Measurements from ENCODE around the gene CUEDC2. TPM values are rescaled to one million over a fixed set of nuclear protein-coding genes. Genes with fewer than 3 reads are reported as not detected.

CUEDC2 gene
- polyA plus RNA-seq, 1 donor from 2014 or later: 169 TPM

GRCh38 chr10:102393411-102394078 is 38.8 kb downstream of the CUEDC2 start:
- H3K9ac ChIP-seq (ENCODE audit: low read length): no peak overlapping the region
- H4K20me1 ChIP-seq (ENCODE audit: insufficient read depth): no peaks in the 10 kb centered on the region
- no peaks in the 10 kb centered on the region for H3K79me2 ChIP-seq (replicated peaks; ENCODE audit: insufficient read depth, low read length)
- H3K36me3 ChIP-seq (ENCODE audit: insufficient read depth, low read length): no peaks in the 10 kb centered on the region
- H3K27me3 ChIP-seq (ENCODE audit: insufficient read depth, low read depth, low read length): peaks cover 32% of the 10 kb centered on the region
- no peak overlapping the region for H2AFZ ChIP-seq (ENCODE audit: low read depth, low read length)
- H3K27ac ChIP-seq (ENCODE audit: low read length): no peak overlapping the region
- H3K9me2 ChIP-seq (ENCODE audit: insufficient read depth, low read length): no peaks in the 10 kb centered on the region
- no peaks in the 10 kb centered on the region for H3F3A ChIP-seq (ENCODE audit: insufficient read depth, low read length, poor library complexity, severe bottlenecking)
- peak overlapping the region; percentile 73 for H3K4me3 ChIP-seq (ENCODE audit: low read length)
- no peaks in the 10 kb centered on the region for H3K9me3 ChIP-seq (ENCODE audit: low read length)
- no peak for TF ChIP-seq TAF1 (IDR thresholded peaks at IDR 0.05; ENCODE audit: low read depth)
- no peak for TF ChIP-seq REST (IDR thresholded peaks at IDR 0.05; ENCODE audit: borderline replicate concordance)
- peak; percentile 94 for TF ChIP-seq CTCF (IDR thresholded peaks at IDR 0.05; ENCODE audit: poor library complexity, severe bottlenecking)
- no peak for TF ChIP-seq SMC3 (conservative IDR thresholded peaks at IDR 0.05; ENCODE audit: poor library complexity)
- H3K4me2 ChIP-seq (ENCODE audit: low read length): peak overlapping the region; percentile 70

- H3K36me3 ChIP-seq (ENCODE audit: insufficient read depth, low read length): no peaks in the 10 kb centered on the region
- H3K4me2 ChIP-seq (ENCODE audit: low read length): no peak overlapping the region
- H4K20me1 ChIP-seq (ENCODE audit: insufficient read depth): no peaks in the 10 kb centered on the region
- H3K9ac ChIP-seq (ENCODE audit: low read length): no peak overlapping the region
- no peak overlapping the region for H3K27ac ChIP-seq (ENCODE audit: low read length)
- H3F3A ChIP-seq (ENCODE audit: insufficient read depth, low read length, poor library complexity, severe bottlenecking): no peaks in the 10 kb centered on the region
- no peak for TF ChIP-seq SMC3 (conservative IDR thresholded peaks at IDR 0.05; ENCODE audit: poor library complexity)
- TF ChIP-seq POLR2AphosphoS5 (IDR thresholded peaks at IDR 0.05): no peak
- no peak for TF ChIP-seq TAF1 (IDR thresholded peaks at IDR 0.05; ENCODE audit: low read depth)
- no peak for TF ChIP-seq EZH2 (IDR thresholded peaks at IDR 0.05; ENCODE audit: borderline replicate concordance, insufficient read depth, low read length, poor library complexity, severe bottlenecking)
- no peak for TF ChIP-seq MXI1 (conservative IDR thresholded peaks at IDR 0.05; ENCODE audit: poor library complexity, severe bottlenecking)
- no peak for TF ChIP-seq CTCF (IDR thresholded peaks at IDR 0.05; ENCODE audit: poor library complexity, severe bottlenecking)
- TF ChIP-seq EP300 (conservative IDR thresholded peaks at IDR 0.05; ENCODE audit: poor library complexity, severe bottlenecking): no peak
- TF ChIP-seq REST (IDR thresholded peaks at IDR 0.05; ENCODE audit: borderline replicate concordance): no peak
- no peak for TF ChIP-seq RAD21 (conservative IDR thresholded peaks at IDR 0.05)
- no peak overlapping the region for H2AFZ ChIP-seq (ENCODE audit: low read depth, low read length)
- peaks cover 32% of the 10 kb centered on the region for H3K27me3 ChIP-seq (ENCODE audit: insufficient read depth, low read depth, low read length)
- no peaks in the 10 kb centered on the region for H3K9me2 ChIP-seq (ENCODE audit: insufficient read depth, low read length)
- H3K9me3 ChIP-seq (ENCODE audit: low read length): no peaks in the 10 kb centered on the region
- H3K79me2 ChIP-seq (replicated peaks; ENCODE audit: insufficient read depth, low read length): no peaks in the 10 kb centered on the region
- no peak overlapping the region for H3K4me3 ChIP-seq (ENCODE audit: low read length)
These were observed 40.1 kb downstream of the CUEDC2 start for GRCh38 chr10:102392306-102392705.

Measured in neural cell (in vitro differentiated cells).